C4-2B (cell line): ENCODE measurements around the gene SMIM26.

Experiments used
- H3K27ac ChIP-seq: fragments of 450-650 bp; 2 replicates; pipeline ENCODE4 v1.5.1; 2017
- ZFX ChIP-seq: fragments of 450-650 bp; IDR thresholded peaks from 2 replicates; pipeline ENCODE4 v1.6.1; 2017
- TF ChIP-seq, protein P1 (sequence below): fragments of 450-650 bp; conservative IDR thresholded peaks from 2 replicates; pipeline ENCODE4 v1.5.1; 2017; ENCODE audit warnings: mild to moderate bottlenecking

The SMIM26 gene

DNA sequence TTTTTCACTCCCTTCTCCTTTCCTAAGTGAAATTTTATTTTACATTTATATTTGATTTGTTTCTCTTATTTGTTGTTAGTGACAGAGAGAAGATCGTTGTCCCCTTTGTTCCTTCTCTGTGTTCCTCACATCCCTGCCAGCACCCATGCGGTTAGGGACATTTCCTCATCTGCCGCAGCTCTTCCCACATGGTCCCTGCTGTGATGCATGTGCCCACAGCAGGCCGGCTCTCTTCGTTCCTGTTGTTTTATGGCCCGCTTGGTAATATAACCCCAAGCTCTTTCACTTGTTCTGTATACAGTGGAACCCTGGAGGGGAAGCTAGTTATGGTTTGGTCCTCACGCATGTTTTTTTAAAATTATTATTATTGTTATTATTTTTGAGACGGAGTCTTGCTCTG is 44.3 kb downstream of the SMIM26 start:
- TF ChIP-seq, protein P1, sequence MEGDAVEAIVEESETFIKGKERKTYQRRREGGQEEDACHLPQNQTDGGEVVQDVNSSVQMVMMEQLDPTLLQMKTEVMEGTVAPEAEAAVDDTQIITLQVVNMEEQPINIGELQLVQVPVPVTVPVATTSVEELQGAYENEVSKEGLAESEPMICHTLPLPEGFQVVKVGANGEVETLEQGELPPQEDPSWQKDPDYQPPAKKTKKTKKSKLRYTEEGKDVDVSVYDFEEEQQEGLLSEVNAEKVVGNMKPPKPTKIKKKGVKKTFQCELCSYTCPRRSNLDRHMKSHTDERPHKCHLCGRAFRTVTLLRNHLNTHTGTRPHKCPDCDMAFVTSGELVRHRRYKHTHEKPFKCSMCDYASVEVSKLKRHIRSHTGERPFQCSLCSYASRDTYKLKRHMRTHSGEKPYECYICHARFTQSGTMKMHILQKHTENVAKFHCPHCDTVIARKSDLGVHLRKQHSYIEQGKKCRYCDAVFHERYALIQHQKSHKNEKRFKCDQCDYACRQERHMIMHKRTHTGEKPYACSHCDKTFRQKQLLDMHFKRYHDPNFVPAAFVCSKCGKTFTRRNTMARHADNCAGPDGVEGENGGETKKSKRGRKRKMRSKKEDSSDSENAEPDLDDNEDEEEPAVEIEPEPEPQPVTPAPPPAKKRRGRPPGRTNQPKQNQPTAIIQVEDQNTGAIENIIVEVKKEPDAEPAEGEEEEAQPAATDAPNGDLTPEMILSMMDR = no peak
- TF ChIP-seq ZFX = no peak
- H3K27ac ChIP-seq = no peak overlapping the region

DNA sequence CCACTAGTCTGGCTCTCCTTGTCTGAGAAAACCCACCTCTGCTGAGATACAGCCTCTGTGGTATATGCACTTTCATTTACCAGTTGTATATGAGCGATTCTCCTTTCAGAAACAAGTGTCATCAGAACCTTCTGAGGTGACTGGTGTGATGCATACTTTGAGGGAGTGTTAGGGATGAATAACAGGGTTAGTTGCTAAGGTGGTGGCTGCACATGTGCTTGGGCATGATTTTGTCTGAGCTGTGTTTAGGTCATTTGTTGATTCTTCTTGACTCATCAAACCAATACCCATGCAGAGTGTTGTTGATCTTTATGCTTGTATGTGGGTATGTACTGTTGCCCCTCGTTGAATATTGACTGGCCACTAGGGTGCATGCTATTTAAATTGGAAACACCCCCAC is 46.3 kb downstream of the SMIM26 start:
- no peak overlapping the region for H3K27ac ChIP-seq
- TF ChIP-seq ZFX = no peak
- TF ChIP-seq, protein P1 = no peak

DNA sequence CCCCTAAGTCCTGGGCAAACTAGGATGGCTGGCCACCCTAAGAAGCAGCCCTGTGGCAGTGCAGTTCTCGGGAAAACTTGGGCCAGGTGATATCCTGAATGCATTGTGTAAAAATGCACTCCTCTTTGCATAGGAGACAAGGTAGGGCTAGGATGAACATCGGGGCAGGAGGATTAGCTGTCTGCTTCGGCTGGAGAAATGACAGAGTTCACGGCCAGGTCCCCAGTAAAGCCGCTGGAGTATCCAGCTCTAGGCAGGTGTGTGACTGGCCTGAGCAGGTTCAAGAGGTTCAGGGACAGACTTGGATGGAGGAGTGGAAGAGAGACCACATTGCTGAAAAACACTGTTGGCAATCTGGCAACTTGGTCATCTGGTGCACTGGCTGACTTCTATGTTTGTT is 47.0 kb downstream of the SMIM26 start:
- TF ChIP-seq, protein P1 = no peak
- no peak for TF ChIP-seq ZFX
- no peak overlapping the region for H3K27ac ChIP-seq

DNA sequence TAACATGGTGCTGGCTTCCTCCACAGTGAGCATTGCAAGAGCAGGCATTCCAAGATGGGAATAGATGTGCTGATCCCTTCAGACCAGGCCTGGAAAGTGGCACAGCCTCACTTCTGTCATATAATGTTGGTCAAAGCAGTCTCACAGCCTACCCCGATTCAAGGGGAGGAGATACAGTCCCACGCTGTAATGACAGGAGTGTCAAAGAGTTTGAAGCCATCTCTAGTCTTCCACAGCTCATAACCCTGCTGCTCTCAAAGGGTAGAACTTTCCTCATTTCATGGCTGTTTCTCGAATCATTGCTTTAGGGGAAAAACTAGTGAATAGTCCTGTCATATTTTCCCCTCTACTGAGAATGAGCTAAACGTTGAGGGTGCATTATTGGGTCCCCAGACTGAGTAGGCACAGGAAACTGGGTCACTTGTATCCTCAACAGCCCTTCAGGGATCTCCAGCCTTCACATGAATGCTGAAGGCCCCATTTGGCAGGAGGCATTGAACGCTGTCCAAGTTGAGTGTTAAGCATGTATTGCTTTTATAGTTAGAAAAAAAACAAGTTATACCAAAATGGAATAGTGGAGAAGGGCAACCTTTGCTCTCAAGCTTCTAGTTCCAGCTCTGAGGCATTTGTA is 47.9 kb downstream of the SMIM26 start:
- no peak overlapping the region for H3K27ac ChIP-seq

More for the DNA sequence above, 47.9 kb downstream of the SMIM26 start:
- no peak for TF ChIP-seq ZFX
- TF ChIP-seq, protein P1 = no peak
